H1 (cell line): Measurements from ENCODE around the gene DCPS.
A peak's percentile ranks its signal among the peaks of the same experiment; 100 is the strongest.

Experiments used
- ATF2 ChIP-seq: IDR thresholded peaks from 2 replicates; pipeline ENCODE4 v1.6.1; 2012; ENCODE audit warnings: low read length, inconsistent platforms
- CHD2 ChIP-seq: IDR thresholded peaks from 2 replicates; pipeline ENCODE4 v1.6.1; 2012; ENCODE audit warnings: low read length, improper control_type of control experiment
- CTCF ChIP-seq, 3 experiments: IDR thresholded peaks; 1 replicate in 2 of 3; 2 replicates in 1 of 3; pipeline versions ENCODE4 v1.5.1 to v1.6.1; 2011; ENCODE audit warnings: low read length in 3 of 3, mild to moderate bottlenecking in 3 of 3, inconsistent platforms in 2 of 3, low read depth in 1 of 3, moderate library complexity in 1 of 3; ENCODE audit not compliant: insufficient read depth in 1 of 3; ENCODE audit errors: control extremely low read depth in 1 of 3
- EGR1 ChIP-seq: IDR thresholded peaks from 2 replicates; pipeline ENCODE4 v1.6.1; 2011; ENCODE audit warnings: low read depth, low read length, borderline replicate concordance
- EP300 ChIP-seq, 2 experiments: IDR thresholded peaks; 1 replicate in 1 of 2; 2 replicates in 1 of 2; pipeline ENCODE4 v1.6.1; 2011 to 2012; ENCODE audit warnings: low read depth in 2 of 2, low read length in 2 of 2, mild to moderate bottlenecking in 2 of 2, borderline replicate concordance in 1 of 2, inconsistent platforms in 1 of 2, moderate library complexity in 1 of 2
- EZH2 ChIP-seq: fragments of 200-600 bp; sonication (generic); IDR thresholded peaks from 2 replicates; pipeline ENCODE4 v1.7.1; 2012; ENCODE audit warnings: low read depth, mild to moderate bottlenecking, moderate library complexity, low read length, inconsistent platforms; ENCODE audit not compliant: severe bottlenecking
- GTF2F1 ChIP-seq: IDR thresholded peaks from 2 replicates; pipeline ENCODE4 v1.6.1; 2012; ENCODE audit warnings: low read depth, low read length, improper control_type of control experiment, borderline replicate concordance
- KDM4A ChIP-seq: IDR thresholded peaks from one replicate; pipeline ENCODE4 v1.7.1; 2012; ENCODE audit warnings: low read depth, mild to moderate bottlenecking, moderate library complexity, low read length, inconsistent platforms; ENCODE audit not compliant: severe bottlenecking
- POLR2A ChIP-seq, 2 experiments: IDR thresholded peaks; 1 replicate in 1 of 2; 2 replicates in 1 of 2; pipeline ENCODE4 v1.6.1; 2011; ENCODE audit warnings: low read depth in 2 of 2, low read length in 2 of 2, mild to moderate bottlenecking in 2 of 2; ENCODE audit errors: control extremely low read depth in 1 of 2
- POLR2AphosphoS5 ChIP-seq: IDR thresholded peaks from 2 replicates; pipeline ENCODE4 v1.6.1; 2011; ENCODE audit warnings: low read depth, low read length
- SP2 ChIP-seq: IDR thresholded peaks from 2 replicates; pipeline ENCODE4 v1.6.1; 2012; ENCODE audit warnings: mild to moderate bottlenecking, low read length, inconsistent platforms

DNA sequence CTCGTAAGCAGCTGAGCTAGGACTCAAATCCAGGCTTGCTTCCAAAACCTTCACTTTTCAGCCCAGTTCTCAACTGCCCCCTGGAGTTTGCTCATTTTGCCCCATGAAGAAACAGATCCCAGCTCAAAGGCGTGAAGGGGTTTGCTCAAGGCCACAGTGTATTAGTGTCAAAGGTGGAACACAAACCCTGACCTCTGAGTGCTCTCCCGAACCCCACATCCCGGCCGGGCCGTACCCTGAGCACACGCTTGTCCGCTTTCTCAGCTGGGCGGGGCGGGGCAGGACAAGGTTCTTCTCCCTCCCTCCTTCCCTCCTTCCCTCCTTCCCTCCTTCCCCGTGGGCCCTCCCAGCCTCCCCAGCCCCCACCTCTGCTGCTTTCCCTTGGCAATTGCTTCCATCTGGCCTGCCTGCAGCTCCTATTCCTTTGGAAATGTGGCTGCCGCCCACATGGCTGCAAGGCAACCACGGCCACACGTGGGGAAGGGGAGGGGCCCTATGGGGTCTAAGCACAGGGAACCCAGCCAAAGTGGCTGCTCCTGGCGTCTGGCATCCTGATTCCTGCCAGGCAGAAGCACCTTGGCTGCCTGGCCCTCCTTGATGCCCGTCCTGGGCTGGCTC lies 55.7 kb downstream of the DCPS start:
- TF ChIP-seq ATF2 (no peak), POLR2A (IDR thresholded peaks at IDR 0.05; ENCODE audit: control extremely low read depth in 1 of 2, low read depth in 2 of 2, low read length in 2 of 2) (no peak), CTCF (IDR thresholded peaks at IDR 0.05; ENCODE audit: control extremely low read depth in 1 of 3, insufficient read depth in 1 of 3, low read depth in 1 of 3, low read length in 3 of 3) (no peak), EGR1 (0 out of 2 replicates have a peak, but pooled peaks have one; percentile 9), CHD2 (no peak), EP300 (IDR thresholded peaks at IDR 0.05; ENCODE audit: borderline replicate concordance in 1 of 2, low read depth in 2 of 2, low read length in 2 of 2) (no peak), POLR2AphosphoS5 (no peak), EZH2 (no peak), KDM4A (no peak), SP2 (no peak), GTF2F1 (no peak)
